Posterior vena cava (tissue), 2 donors: ENCODE data around the gene VPS13C. TPM values are rescaled to one million over a fixed set of nuclear protein-coding genes. Genes with fewer than 3 reads are reported as not detected.

Source experiments
- total RNA-seq, 2 donors: library from RNA; stranded (reverse); fragmentation: NEBNext Ultra II Directional; extraction: Animal tissue kit (Norgen Biotek cat#: 25700); gene quantifications; one replicate each; pipeline ENCODE4 v1.2.1, GENCODE V29; 2021
- donor health status: DM: yes; HTN: yes; CAD: no.
- donor health status: DM: yes; HTN: yes; CAD: no.

The VPS13C gene
- total RNA-seq, 2 donors from 2014 or later, result 89.2 to 93.0 TPM

Other genes with a start within 250 kb of the VPS13C start
- not detected for gene C2CD4A, start 6.5 kb upstream of the VPS13C start, total RNA-seq
- 1 to 10 TPM; 1.1 to 2.0 TPM for gene C2CD4B, start 104.8 kb upstream of the VPS13C start, total RNA-seq